ENCODE results near the gene ADGRD1. TPM values are rescaled to one million over a fixed set of nuclear protein-coding genes. Genes with fewer than 3 reads are reported as not detected.

ADGRD1 gene
- polyA plus RNA-seq, 1 experiment: 68.5 TPM

- POLR2A ChIA-PET: no interaction called here
- TF ChIP-seq, protein P1, sequence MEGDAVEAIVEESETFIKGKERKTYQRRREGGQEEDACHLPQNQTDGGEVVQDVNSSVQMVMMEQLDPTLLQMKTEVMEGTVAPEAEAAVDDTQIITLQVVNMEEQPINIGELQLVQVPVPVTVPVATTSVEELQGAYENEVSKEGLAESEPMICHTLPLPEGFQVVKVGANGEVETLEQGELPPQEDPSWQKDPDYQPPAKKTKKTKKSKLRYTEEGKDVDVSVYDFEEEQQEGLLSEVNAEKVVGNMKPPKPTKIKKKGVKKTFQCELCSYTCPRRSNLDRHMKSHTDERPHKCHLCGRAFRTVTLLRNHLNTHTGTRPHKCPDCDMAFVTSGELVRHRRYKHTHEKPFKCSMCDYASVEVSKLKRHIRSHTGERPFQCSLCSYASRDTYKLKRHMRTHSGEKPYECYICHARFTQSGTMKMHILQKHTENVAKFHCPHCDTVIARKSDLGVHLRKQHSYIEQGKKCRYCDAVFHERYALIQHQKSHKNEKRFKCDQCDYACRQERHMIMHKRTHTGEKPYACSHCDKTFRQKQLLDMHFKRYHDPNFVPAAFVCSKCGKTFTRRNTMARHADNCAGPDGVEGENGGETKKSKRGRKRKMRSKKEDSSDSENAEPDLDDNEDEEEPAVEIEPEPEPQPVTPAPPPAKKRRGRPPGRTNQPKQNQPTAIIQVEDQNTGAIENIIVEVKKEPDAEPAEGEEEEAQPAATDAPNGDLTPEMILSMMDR (IDR thresholded peaks at IDR 0.05; ENCODE audit: insufficient read depth, low read depth, low read length): no peak
- Histone ChIP-seq H3K4me3 (ENCODE audit: low read depth, low read length) (no peak overlapping the region), H3K27me3 (ENCODE audit: control insufficient read depth, insufficient read depth, low read length) (no peaks in the 10 kb centered on the region), H3K36me3 (ENCODE audit: control insufficient read depth, insufficient read depth, low read length) (no peaks in the 10 kb centered on the region; the same call in 1 of the 2 replicates)
- CTCF ChIA-PET: interaction anchor here (1.4 kb wide), 1 partner anchor 11 kb away, joined by 4 read pairs; no protein-coding TSS in a partner anchor
- DNase-seq (ENCODE audit: low read depth): no peak
These were observed 96.0 kb downstream of the ADGRD1 start for GRCh38 chr12:131049549-131050339.

DNA sequence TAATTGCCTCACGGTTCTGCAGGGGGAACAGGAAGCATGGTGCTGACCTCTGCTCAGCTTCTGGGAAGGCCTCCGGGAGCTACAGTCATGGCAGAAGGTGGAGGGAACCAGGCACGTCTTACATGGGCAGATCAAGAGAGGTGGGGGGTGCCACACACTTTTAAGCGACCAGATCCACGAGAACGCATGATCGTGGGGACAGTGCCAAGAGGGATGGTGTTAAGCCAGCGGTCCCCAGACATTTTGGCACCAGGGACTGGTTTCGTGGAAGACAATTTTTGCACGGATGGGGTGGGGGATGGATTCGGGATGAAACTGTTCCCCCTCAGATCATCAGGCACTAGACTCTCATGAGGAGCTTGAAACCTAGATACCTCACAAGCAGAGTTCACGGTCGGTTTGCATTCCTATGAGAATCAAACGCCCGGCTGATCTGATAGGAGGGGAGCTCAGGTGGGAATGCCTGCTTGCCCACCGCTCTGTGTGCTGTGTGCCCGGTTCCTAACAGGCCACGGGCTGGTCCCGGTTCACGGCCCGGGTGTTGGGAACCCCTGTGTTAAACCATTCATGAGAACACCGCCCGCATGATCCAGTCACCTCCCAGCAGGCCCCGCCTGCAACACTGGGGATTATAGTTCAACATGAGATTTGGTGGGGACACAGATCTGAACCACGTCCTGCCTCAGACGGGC is 96.9 kb downstream of the ADGRD1 start:
- no peak for DNase-seq (ENCODE audit: low read depth)
- CTCF ChIA-PET: interaction anchor here (1.4 kb wide), 1 partner anchor 10 kb away, joined by 4 read pairs; no protein-coding TSS in a partner anchor
- no peaks in the 10 kb centered on the region for H3K27me3 ChIP-seq (ENCODE audit: control insufficient read depth, insufficient read depth, low read length)
- TF ChIP-seq, protein P1 (IDR thresholded peaks at IDR 0.05; ENCODE audit: insufficient read depth, low read depth, low read length): no peak
- H3K36me3 ChIP-seq (ENCODE audit: control insufficient read depth, insufficient read depth, low read length): no peaks in the 10 kb centered on the region; the same call in 1 of the 2 replicates
- POLR2A ChIA-PET: no interaction called here
- H3K4me3 ChIP-seq (ENCODE audit: low read depth, low read length): no peak overlapping the region

DNA sequence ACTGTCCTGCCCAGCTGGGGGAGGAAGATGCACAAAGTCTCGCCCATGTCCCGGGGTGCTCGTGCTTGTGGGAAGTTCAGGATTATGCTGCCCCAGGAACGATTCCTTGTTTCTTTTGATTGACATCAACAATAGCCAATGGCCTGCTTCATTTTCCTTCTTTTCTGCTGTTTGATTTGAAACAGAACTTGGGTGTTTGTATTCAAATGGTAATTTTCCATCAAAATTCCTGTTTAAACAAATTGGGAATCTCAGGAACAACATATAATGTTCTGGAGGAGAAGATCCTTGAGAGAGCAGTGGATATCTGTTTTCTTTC is 97.4 kb downstream of the ADGRD1 start:
- H3K4me3 ChIP-seq (ENCODE audit: low read depth, low read length): no peak overlapping the region
- TF ChIP-seq, protein P1 (IDR thresholded peaks at IDR 0.05; ENCODE audit: insufficient read depth, low read depth, low read length): no peak
- DNase-seq (ENCODE audit: low read depth): no peak
- ChIA-PET POLR2A (no interaction called here), CTCF (interaction anchor here (1.4 kb wide), 1 partner anchor 9 kb away, joined by 4 read pairs; no protein-coding TSS in a partner anchor)
- H3K36me3 ChIP-seq (ENCODE audit: control insufficient read depth, insufficient read depth, low read length): no peaks in the 10 kb centered on the region; the same call in 1 of the 2 replicates
- H3K27me3 ChIP-seq (ENCODE audit: control insufficient read depth, insufficient read depth, low read length): no peaks in the 10 kb centered on the region

DNA sequence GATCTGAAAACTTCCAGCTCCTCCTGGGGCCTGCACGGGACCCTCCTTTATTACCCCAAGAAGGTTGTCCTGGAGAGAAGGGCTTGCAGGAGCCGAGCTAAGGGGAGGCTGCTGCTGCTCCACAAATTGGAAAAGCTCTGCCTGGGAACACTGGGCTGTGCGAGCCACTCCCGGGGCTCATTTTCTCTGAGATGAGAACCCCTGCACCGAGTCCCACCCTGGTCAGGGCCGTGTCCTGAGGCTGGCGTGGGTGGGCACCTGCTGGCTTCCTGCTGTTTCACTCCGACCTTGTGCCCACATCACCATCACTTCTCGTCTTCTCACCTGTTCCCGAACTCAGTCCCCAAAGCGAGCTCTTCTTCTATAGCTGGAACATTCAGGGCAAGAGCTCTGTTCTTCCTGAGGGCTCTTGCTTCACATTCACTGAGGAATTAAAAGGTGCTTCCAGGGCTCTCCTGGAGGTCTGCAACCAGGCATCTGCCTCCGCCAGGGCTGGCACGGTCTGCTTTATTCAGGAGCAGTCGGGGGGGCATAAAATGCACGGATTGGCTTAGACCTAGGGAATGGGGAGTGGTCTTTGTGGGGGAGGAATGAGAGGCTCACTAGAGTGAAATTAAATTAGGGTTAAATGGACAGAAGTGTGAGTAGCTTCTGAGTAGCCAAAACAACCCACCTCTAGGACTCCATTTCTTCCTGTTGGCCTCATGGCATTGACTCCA is 98.5 kb downstream of the ADGRD1 start:
- Histone ChIP-seq H3K27me3 (ENCODE audit: control insufficient read depth, insufficient read depth, low read length) (no peaks in the 10 kb centered on the region), H3K36me3 (ENCODE audit: control insufficient read depth, insufficient read depth, low read length) (no peaks in the 10 kb centered on the region; the same call in 1 of the 2 replicates), H3K4me3 (ENCODE audit: low read depth, low read length) (no peak overlapping the region)
- ChIA-PET POLR2A (no interaction called here), CTCF (interaction anchor here (0.9 kb wide), 1 partner anchor 11 kb away, joined by 3 read pairs; no protein-coding TSS in a partner anchor)
- no peak for DNase-seq (ENCODE audit: low read depth)
- TF ChIP-seq, protein P1 (IDR thresholded peaks at IDR 0.05; ENCODE audit: insufficient read depth, low read depth, low read length): no peak

DNA sequence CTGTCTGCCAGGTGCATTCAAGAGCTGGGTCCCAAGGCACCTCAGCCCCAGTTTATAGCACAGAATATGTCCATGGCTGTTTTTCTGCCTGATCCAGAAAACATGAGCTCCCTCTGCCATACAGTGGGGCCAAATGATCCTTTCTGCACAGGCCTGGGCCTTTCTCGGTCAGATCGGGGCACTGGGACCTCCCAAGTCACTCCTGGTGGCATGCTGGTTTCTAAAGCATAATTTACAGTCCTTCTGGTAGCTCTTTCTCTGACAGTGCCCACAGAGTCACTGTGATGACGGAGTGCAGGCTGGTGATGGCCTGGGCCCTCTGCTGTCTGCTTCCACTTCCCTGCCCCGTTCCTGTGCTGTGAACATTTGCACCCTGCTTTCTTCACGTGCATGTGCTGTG is 99.2 kb downstream of the ADGRD1 start:
- no peak overlapping the region for H3K4me3 ChIP-seq (ENCODE audit: low read depth, low read length)
- H3K36me3 ChIP-seq (ENCODE audit: control insufficient read depth, insufficient read depth, low read length): no peaks in the 10 kb centered on the region; the same call in 1 of the 2 replicates
- no peaks in the 10 kb centered on the region for H3K27me3 ChIP-seq (ENCODE audit: control insufficient read depth, insufficient read depth, low read length)
- ChIA-PET CTCF (interaction anchor here (0.9 kb wide), 1 partner anchor 11 kb away, joined by 3 read pairs; no protein-coding TSS in a partner anchor), POLR2A (no interaction called here)
- DNase-seq (ENCODE audit: low read depth): no peak
- TF ChIP-seq, protein P1 (IDR thresholded peaks at IDR 0.05; ENCODE audit: insufficient read depth, low read depth, low read length): no peak
